SK-N-SH treated with all-trans-retinoic acid at 6 μM for 48 hours (cell line): ENCODE results near the gene MTO1.

Experiments used
- ATAC-seq: fragments of 200-7000 bp; cut with Tn5 transposase; 3 replicates; pipeline ENCODE4 v1.9.1; 2020; ENCODE audit warnings: mild to moderate bottlenecking, moderate library complexity
- ARNTL ChIP-seq: fragments of 450-650 bp; formaldehyde crosslinking; IDR thresholded peaks from 2 replicates; pipeline ENCODE4 v1.5.0; 2020; ENCODE audit warnings: low read depth, mild to moderate bottlenecking, moderate library complexity, borderline replicate concordance
- BACH2 ChIP-seq: fragments of 250-450 bp; sonication (Bioruptor Pico); IDR thresholded peaks from 2 replicates; pipeline ENCODE4 v1.9.0; 2021; ENCODE audit warnings: mild to moderate bottlenecking, borderline replicate concordance
- CSDC2 ChIP-seq: fragments of 250-450 bp; sonication (Bioruptor Pico); IDR thresholded peaks from 2 replicates; pipeline ENCODE4 v1.5.0; 2020; ENCODE audit warnings: mild to moderate bottlenecking, moderate library complexity
- ESRRG ChIP-seq: fragments of 250-450 bp; sonication (Bioruptor Pico); IDR thresholded peaks from 2 replicates; pipeline ENCODE4 v1.6.1; 2021; ENCODE audit warnings: mild to moderate bottlenecking
- GLIS3 ChIP-seq: fragments of 250-450 bp; sonication (Bioruptor Pico); IDR thresholded peaks from 2 replicates; pipeline ENCODE4 v1.5.0; 2020; ENCODE audit warnings: mild to moderate bottlenecking, moderate library complexity
- ISL1 ChIP-seq: fragments of 250-450 bp; sonication (Bioruptor Pico); IDR thresholded peaks from 2 replicates; pipeline ENCODE4 v2.1.2; 2022; ENCODE audit warnings: mild to moderate bottlenecking, moderate library complexity
- OSR1 ChIP-seq: fragments of 250-450 bp; sonication (Bioruptor Pico); IDR thresholded peaks from 2 replicates; pipeline ENCODE4 v1.8.0; 2022; ENCODE audit warnings: moderate library complexity, mild to moderate bottlenecking, inconsistent platforms
- PPARA ChIP-seq: fragments of 250-450 bp; sonication (Bioruptor Pico); IDR thresholded peaks from 2 replicates; pipeline ENCODE4 v1.5.0; 2020; ENCODE audit warnings: mild to moderate bottlenecking, borderline replicate concordance
- RARB ChIP-seq: fragments of 250-450 bp; sonication (Bioruptor Pico); IDR thresholded peaks from 2 replicates; pipeline ENCODE4 v1.8.0; 2021; ENCODE audit warnings: mild to moderate bottlenecking, moderate library complexity
- TCF4 ChIP-seq: fragments of 250-450 bp; sonication (Bioruptor Pico); IDR thresholded peaks from 2 replicates; pipeline ENCODE4 v1.8.0; 2021; ENCODE audit warnings: mild to moderate bottlenecking, moderate library complexity, borderline replicate concordance
- TOX ChIP-seq: fragments of 250-450 bp; sonication (Bioruptor Pico); IDR thresholded peaks from 2 replicates; pipeline ENCODE4 v1.8.0; 2021; ENCODE audit warnings: mild to moderate bottlenecking, moderate library complexity, borderline replicate concordance
- ZC3H10 ChIP-seq: fragments of 250-450 bp; sonication (Bioruptor Pico); IDR thresholded peaks from 2 replicates; pipeline ENCODE4 v1.5.1; 2021; ENCODE audit warnings: mild to moderate bottlenecking, moderate library complexity
- ZFP30 ChIP-seq: fragments of 450-650 bp; formaldehyde crosslinking; IDR thresholded peaks from 2 replicates; pipeline ENCODE4 v1.5.0; 2022; ENCODE audit warnings: mild to moderate bottlenecking, moderate library complexity
- ZNF565 ChIP-seq: fragments of 450-650 bp; formaldehyde crosslinking; conservative IDR thresholded peaks from 2 replicates; pipeline ENCODE4 v1.5.0; 2020; ENCODE audit warnings: low read depth, mild to moderate bottlenecking, moderate library complexity
- ZNF70 ChIP-seq: fragments of 450-650 bp; formaldehyde crosslinking; IDR thresholded peaks from 2 replicates; pipeline ENCODE4 v1.5.0; 2020; ENCODE audit warnings: mild to moderate bottlenecking, moderate library complexity
- ZNF8 ChIP-seq: fragments of 450-650 bp; formaldehyde crosslinking; IDR thresholded peaks from 2 replicates; pipeline ENCODE4 v1.5.0; 2020; ENCODE audit warnings: mild to moderate bottlenecking, moderate library complexity
- TF ChIP-seq, protein P1 (sequence below): fragments of 250-450 bp; sonication (Bioruptor Pico); IDR thresholded peaks from 2 replicates; pipeline ENCODE4 v1.8.0; 2021; ENCODE audit warnings: low read depth, mild to moderate bottlenecking, moderate library complexity, borderline replicate concordance
- TF ChIP-seq, protein P2 (sequence below): fragments of 250-450 bp; sonication (Bioruptor Pico); IDR thresholded peaks from 2 replicates; pipeline ENCODE4 v1.8.0; 2020; ENCODE audit warnings: mild to moderate bottlenecking, moderate library complexity, borderline replicate concordance
- TF ChIP-seq, protein P3 (sequence below): fragments of 250-450 bp; sonication (Bioruptor Pico); IDR thresholded peaks from 2 replicates; pipeline ENCODE4 v1.5.1; 2021; ENCODE audit warnings: mild to moderate bottlenecking, moderate library complexity
- TF ChIP-seq, protein P4 (sequence below): fragments of 250-450 bp; sonication (Bioruptor Pico); IDR thresholded peaks from 2 replicates; pipeline ENCODE4 v1.5.0; 2020; ENCODE audit warnings: mild to moderate bottlenecking, moderate library complexity
- TF ChIP-seq, protein P5 (sequence below): fragments of 250-450 bp; sonication (Bioruptor Pico); IDR thresholded peaks from 2 replicates; pipeline ENCODE4 v1.5.1; 2020; ENCODE audit warnings: low read depth, mild to moderate bottlenecking, moderate library complexity

Gene MTO1

DNA sequence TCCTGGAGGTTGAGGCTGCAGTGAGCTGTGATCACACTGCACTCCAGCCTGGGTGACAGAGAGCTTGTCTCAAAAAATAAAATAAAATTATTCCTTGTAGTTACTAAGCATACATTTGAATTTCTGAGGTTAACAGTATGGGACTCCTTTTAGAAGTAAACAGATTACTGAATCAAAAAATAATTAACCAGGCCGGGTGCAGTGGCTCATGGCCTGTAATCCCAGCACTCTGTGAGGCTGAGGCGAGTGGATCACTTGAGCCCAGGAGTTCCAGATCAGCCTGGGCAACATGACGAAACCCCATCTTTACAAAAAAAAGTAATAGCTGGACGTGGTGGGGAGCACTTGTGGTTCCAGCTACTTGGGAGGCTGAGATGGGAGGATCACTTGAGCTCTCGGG, 81.4 kb downstream of the MTO1 start:
- no peak for TF ChIP-seq ARNTL (CRISPR knock-in tag)
- TF ChIP-seq, protein P1, sequence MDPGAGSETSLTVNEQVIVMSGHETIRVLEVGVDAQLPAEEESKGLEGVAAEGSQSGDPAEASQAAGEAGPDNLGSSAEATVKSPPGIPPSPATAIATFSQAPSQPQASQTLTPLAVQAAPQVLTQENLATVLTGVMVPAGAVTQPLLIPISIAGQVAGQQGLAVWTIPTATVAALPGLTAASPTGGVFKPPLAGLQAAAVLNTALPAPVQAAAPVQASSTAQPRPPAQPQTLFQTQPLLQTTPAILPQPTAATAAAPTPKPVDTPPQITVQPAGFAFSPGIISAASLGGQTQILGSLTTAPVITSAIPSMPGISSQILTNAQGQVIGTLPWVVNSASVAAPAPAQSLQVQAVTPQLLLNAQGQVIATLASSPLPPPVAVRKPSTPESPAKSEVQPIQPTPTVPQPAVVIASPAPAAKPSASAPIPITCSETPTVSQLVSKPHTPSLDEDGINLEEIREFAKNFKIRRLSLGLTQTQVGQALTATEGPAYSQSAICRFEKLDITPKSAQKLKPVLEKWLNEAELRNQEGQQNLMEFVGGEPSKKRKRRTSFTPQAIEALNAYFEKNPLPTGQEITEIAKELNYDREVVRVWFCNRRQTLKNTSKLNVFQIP (CRISPR knock-in tag), result no peak
- no peak for TF ChIP-seq ZNF8 (CRISPR knock-in tag)
- TF ChIP-seq ESRRG (CRISPR knock-in tag), result no peak
- TF ChIP-seq PPARA (CRISPR knock-in tag), result no peak
- TF ChIP-seq, protein P2, sequence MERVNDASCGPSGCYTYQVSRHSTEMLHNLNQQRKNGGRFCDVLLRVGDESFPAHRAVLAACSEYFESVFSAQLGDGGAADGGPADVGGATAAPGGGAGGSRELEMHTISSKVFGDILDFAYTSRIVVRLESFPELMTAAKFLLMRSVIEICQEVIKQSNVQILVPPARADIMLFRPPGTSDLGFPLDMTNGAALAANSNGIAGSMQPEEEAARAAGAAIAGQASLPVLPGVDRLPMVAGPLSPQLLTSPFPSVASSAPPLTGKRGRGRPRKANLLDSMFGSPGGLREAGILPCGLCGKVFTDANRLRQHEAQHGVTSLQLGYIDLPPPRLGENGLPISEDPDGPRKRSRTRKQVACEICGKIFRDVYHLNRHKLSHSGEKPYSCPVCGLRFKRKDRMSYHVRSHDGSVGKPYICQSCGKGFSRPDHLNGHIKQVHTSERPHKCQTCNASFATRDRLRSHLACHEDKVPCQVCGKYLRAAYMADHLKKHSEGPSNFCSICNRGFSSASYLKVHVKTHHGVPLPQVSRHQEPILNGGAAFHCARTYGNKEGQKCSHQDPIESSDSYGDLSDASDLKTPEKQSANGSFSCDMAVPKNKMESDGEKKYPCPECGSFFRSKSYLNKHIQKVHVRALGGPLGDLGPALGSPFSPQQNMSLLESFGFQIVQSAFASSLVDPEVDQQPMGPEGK (CRISPR knock-in tag), result no peak
- no peak for TF ChIP-seq ISL1 (CRISPR knock-in tag)
- TF ChIP-seq TCF4 (CRISPR knock-in tag), result no peak
- no peak for TF ChIP-seq TOX (CRISPR knock-in tag)
- TF ChIP-seq ZNF70 (CRISPR knock-in tag), result no peak
- no peak for TF ChIP-seq RARB
- TF ChIP-seq, protein P3, sequence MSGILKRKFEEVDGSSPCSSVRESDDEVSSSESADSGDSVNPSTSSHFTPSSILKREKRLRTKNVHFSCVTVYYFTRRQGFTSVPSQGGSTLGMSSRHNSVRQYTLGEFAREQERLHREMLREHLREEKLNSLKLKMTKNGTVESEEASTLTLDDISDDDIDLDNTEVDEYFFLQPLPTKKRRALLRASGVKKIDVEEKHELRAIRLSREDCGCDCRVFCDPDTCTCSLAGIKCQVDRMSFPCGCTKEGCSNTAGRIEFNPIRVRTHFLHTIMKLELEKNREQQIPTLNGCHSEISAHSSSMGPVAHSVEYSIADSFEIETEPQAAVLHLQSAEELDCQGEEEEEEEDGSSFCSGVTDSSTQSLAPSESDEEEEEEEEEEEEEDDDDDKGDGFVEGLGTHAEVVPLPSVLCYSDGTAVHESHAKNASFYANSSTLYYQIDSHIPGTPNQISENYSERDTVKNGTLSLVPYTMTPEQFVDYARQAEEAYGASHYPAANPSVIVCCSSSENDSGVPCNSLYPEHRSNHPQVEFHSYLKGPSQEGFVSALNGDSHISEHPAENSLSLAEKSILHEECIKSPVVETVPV (CRISPR knock-in tag), result no peak
- TF ChIP-seq, protein P4, sequence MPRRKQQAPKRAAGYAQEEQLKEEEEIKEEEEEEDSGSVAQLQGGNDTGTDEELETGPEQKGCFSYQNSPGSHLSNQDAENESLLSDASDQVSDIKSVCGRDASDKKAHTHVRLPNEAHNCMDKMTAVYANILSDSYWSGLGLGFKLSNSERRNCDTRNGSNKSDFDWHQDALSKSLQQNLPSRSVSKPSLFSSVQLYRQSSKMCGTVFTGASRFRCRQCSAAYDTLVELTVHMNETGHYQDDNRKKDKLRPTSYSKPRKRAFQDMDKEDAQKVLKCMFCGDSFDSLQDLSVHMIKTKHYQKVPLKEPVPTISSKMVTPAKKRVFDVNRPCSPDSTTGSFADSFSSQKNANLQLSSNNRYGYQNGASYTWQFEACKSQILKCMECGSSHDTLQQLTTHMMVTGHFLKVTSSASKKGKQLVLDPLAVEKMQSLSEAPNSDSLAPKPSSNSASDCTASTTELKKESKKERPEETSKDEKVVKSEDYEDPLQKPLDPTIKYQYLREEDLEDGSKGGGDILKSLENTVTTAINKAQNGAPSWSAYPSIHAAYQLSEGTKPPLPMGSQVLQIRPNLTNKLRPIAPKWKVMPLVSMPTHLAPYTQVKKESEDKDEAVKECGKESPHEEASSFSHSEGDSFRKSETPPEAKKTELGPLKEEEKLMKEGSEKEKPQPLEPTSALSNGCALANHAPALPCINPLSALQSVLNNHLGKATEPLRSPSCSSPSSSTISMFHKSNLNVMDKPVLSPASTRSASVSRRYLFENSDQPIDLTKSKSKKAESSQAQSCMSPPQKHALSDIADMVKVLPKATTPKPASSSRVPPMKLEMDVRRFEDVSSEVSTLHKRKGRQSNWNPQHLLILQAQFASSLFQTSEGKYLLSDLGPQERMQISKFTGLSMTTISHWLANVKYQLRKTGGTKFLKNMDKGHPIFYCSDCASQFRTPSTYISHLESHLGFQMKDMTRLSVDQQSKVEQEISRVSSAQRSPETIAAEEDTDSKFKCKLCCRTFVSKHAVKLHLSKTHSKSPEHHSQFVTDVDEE (CRISPR knock-in tag), result no peak
- TF ChIP-seq GLIS3 (CRISPR knock-in tag), result no peak
- no peak for TF ChIP-seq ZFP30 (CRISPR knock-in tag)
- TF ChIP-seq, protein P5, sequence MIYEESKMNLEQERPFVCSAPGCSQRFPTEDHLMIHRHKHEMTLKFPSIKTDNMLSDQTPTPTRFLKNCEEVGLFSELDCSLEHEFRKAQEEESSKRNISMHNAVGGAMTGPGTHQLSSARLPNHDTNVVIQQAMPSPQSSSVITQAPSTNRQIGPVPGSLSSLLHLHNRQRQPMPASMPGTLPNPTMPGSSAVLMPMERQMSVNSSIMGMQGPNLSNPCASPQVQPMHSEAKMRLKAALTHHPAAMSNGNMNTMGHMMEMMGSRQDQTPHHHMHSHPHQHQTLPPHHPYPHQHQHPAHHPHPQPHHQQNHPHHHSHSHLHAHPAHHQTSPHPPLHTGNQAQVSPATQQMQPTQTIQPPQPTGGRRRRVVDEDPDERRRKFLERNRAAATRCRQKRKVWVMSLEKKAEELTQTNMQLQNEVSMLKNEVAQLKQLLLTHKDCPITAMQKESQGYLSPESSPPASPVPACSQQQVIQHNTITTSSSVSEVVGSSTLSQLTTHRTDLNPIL, result no peak
- no peak for TF ChIP-seq ZNF565
- TF ChIP-seq, all 23 proteins: peak for 0
- ATAC-seq, result no peak

DNA sequence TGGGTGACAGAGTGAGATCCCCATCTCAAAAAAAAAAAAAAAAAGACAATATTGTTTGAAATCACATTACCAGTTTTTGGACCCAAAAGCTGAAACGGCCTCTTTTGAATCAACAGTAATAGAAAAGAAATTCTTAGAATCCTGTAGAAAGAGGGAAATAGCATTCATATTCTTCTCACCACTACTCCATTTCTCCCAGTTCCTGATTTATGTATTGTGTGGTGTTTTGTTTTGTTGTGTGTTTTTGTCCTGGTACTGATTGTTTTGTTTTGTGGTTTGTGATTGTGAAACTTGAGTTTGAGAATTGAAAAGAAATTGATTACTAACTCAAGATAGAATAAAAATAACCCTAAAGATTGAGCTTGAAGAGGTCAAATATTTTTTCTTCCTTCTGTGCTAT, 85.5 kb downstream of the MTO1 start:
- ATAC-seq, result no peak
- no peak for TF ChIP-seq ISL1 (CRISPR knock-in tag)
- no peak for TF ChIP-seq ZNF565
- no peak for TF ChIP-seq RARB
- no peak for TF ChIP-seq CSDC2 (CRISPR knock-in tag)
- TF ChIP-seq TCF4 (CRISPR knock-in tag), result no peak
- TF ChIP-seq ZNF70 (CRISPR knock-in tag), result no peak
- no peak for TF ChIP-seq ZC3H10 (CRISPR knock-in tag)
- TF ChIP-seq BACH2 (CRISPR knock-in tag), result no peak
- TF ChIP-seq, protein P1 (CRISPR knock-in tag), result no peak
- TF ChIP-seq, protein P5, result no peak
- no peak for TF ChIP-seq GLIS3 (CRISPR knock-in tag)
- no peak for TF ChIP-seq OSR1 (CRISPR knock-in tag)
